Stimulated activated CD4-positive, alpha-beta T cell treated with anti-CD3 and anti-CD28 coated beads, Interleukin-4, amount 100 ng/mL, for 24 hours (primary cell): ENCODE measurements around the gene KDM4B.

Source experiments
- DNase-seq: peaks from one replicate; pipeline ENCODE4 v3.0.0-alpha.2; 2020

The KDM4B gene

GRCh38 chr19:5093948-5094718 lies 125.2 kb downstream of the KDM4B start:
- DNase-seq: no peak

GRCh38 chr19:5094768-5095567 lies 126.1 kb downstream of the KDM4B start:
- no peak for DNase-seq

- no peak for DNase-seq
These were observed 126.6 kb downstream of the KDM4B start for GRCh38 chr19:5095568-5095850.

GRCh38 chr19:5096536-5096935 lies 127.6 kb downstream of the KDM4B start:
- DNase-seq: no peak

- DNase-seq: no peak
These were observed 128.5 kb downstream of the KDM4B start for GRCh38 chr19:5097331-5097930.

GRCh38 chr19:5097959-5098623 lies 129.2 kb downstream of the KDM4B start:
- no peak for DNase-seq

- no peak for DNase-seq
These were observed 129.7 kb downstream of the KDM4B start for GRCh38 chr19:5098646-5099045.

GRCh38 chr19:5099701-5100221 lies 130.8 kb downstream of the KDM4B start:
- DNase-seq: no peak

GRCh38 chr19:5101871-5102270 lies 133.0 kb downstream of the KDM4B start:
- no peak for DNase-seq

GRCh38 chr19:5102520-5102919 lies 133.6 kb downstream of the KDM4B start:
- DNase-seq: no peak

GRCh38 chr19:5103061-5103701 lies 134.3 kb downstream of the KDM4B start:
- no peak for DNase-seq

GRCh38 chr19:5103812-5104410 lies 135.0 kb downstream of the KDM4B start:
- DNase-seq: no peak

GRCh38 chr19:5104871-5105351 lies 136.0 kb downstream of the KDM4B start:
- DNase-seq: no peak

GRCh38 chr19:5106191-5106726 lies 137.3 kb downstream of the KDM4B start:
- DNase-seq: no peak

GRCh38 chr19:5106971-5107370 lies 138.1 kb downstream of the KDM4B start:
- DNase-seq: no peak

GRCh38 chr19:5107432-5108122 lies 138.7 kb downstream of the KDM4B start:
- no peak for DNase-seq

- no peak for DNase-seq
These were observed 139.2 kb downstream of the KDM4B start for GRCh38 chr19:5108123-5108596.

- no peak for DNase-seq
These were observed 140.0 kb downstream of the KDM4B start for GRCh38 chr19:5108866-5109265.

- DNase-seq: no peak
These were observed 140.6 kb downstream of the KDM4B start for GRCh38 chr19:5109560-5109959.

- DNase-seq: no peak
These were observed 141.6 kb downstream of the KDM4B start for GRCh38 chr19:5110546-5110945.

- no peak for DNase-seq
These were observed 142.1 kb downstream of the KDM4B start for GRCh38 chr19:5111051-5111450.
